Lower leg skin (tissue), 4 donors: Measurements from ENCODE around the gene RBM17. TPM values are rescaled to one million over a fixed set of nuclear protein-coding genes. Genes with fewer than 3 reads are reported as not detected.

ENCODE experiments used
- DNase-seq, 2 donors: peaks; one replicate each; pipeline ENCODE4 v3.0.0-alpha.2; 2019; ENCODE audit warnings: low spot score in 2 of 2
- H3K4me3 ChIP-seq: fragments of 200-600 bp; sonication (generic); 2 replicates; pipeline ENCODE4 v1.5.1; 2017; ENCODE audit warnings: mild to moderate bottlenecking, low read depth; ENCODE audit not compliant: poor library complexity, severe bottlenecking
- POLR2A ChIP-seq, 2 donors: fragments of 450-650 bp; IDR thresholded peaks; one replicate each; pipeline ENCODE4 v1.6.1; 2016 to 2017; ENCODE audit warnings: antibody characterized with exemption in 2 of 2, mild to moderate bottlenecking in 1 of 2, moderate library complexity in 1 of 2
- WGBS, 2 donors: methylation state at CpG; one replicate each; pipeline ENCODE4 v1.1.5; 2018; 5-methylcytosine and 5-hydroxymethylcytosine counted together
- intact Hi-C: fragments of 100-400 bp; cut with DNase I; formaldehyde crosslinking; loops from one replicate; pipeline ENCODE4 v1.15.0; 2023; ENCODE audit warnings: low total_unique reads
- total RNA-seq, 4 donors: library from RNA; depleted of rRNA; stranded (reverse); fragments of >200 nt; gene quantifications; one replicate each; pipeline ENCODE4 v1.1.0, GENCODE V29; 2016
- TF ChIP-seq, protein P1 (sequence below), 3 donors: fragments of 450-650 bp; IDR thresholded peaks; one replicate each; pipeline ENCODE4 v1.5.1; 2016; ENCODE audit warnings: antibody characterized with exemption in 3 of 3, mild to moderate bottlenecking in 3 of 3, moderate library complexity in 2 of 3

RBM17 gene
- total RNA-seq, 4 donors from 2014 or later, result 38.8 to 63.6 (median 40.4) TPM

DNA sequence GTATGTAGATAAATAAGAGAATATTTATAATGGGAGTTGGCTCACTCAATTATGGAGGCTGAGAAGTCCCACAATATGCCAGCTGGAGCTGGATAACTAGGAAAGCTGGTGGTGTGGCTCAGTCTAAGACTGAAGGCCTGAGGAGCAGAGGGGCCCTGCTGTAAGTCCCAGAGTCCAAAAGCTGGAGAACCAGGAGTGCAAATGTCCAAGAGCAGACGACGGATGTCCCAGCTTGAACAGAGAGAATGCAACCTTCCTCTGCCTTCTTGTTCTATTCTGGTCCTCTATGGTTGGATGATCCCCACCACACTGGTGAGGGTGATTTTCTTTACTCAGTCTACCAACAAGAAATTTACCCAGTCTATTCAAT is 39.8 kb upstream of the RBM17 start:
- TF ChIP-seq POLR2A (IDR thresholded peaks at IDR 0.05), result no peak
- TF ChIP-seq, protein P1, sequence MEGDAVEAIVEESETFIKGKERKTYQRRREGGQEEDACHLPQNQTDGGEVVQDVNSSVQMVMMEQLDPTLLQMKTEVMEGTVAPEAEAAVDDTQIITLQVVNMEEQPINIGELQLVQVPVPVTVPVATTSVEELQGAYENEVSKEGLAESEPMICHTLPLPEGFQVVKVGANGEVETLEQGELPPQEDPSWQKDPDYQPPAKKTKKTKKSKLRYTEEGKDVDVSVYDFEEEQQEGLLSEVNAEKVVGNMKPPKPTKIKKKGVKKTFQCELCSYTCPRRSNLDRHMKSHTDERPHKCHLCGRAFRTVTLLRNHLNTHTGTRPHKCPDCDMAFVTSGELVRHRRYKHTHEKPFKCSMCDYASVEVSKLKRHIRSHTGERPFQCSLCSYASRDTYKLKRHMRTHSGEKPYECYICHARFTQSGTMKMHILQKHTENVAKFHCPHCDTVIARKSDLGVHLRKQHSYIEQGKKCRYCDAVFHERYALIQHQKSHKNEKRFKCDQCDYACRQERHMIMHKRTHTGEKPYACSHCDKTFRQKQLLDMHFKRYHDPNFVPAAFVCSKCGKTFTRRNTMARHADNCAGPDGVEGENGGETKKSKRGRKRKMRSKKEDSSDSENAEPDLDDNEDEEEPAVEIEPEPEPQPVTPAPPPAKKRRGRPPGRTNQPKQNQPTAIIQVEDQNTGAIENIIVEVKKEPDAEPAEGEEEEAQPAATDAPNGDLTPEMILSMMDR (IDR thresholded peaks at IDR 0.05), result no peak
- H3K4me3 ChIP-seq, result no peak overlapping the region
- intact Hi-C loops, result no loop called here
- DNase-seq, result no peak
- 89 to 96% methylated on average over 2 of the region's 2 CpGs for WGBS, 2 donors

DNA sequence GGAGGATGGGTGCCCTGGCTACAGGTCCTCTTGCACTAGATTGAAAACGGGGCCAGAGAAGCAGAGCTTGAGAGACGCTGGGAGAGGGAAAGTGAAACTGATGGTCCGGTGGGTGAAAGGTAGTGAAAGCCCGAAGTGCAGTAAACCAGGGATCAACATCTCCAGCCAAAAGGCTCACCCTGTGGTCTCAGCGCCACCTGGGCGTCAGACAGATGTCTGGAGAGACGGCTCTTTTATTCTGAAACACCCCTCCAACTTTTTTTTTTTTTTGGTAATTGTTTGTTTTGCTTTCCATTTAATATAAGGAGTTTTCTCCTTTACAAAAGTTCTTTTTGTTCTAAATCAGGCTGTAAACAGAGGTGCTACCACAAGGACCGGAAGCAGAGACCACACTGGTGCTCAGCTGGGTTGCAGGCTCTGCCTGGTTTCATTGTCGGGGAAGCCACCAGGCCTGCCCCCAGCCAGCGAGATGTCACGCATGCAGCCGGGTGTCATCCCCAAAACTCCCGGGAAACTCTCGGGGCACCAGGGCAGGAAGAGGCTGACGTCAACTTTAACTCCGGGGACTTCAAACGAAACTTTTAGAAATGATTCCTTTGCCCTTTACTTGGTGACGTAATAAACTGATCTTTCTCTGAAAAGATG is 37.9 kb upstream of the RBM17 start:
- intact Hi-C loops, result no loop called here
- 21 to 27% methylated on average over 18 of the region's 18 CpGs for WGBS, 2 donors
- TF ChIP-seq POLR2A (IDR thresholded peaks at IDR 0.05), result no peak
- TF ChIP-seq, protein P1 (IDR thresholded peaks at IDR 0.05), result no peak
- H3K4me3 ChIP-seq, result no peak overlapping the region
- peak; percentile 58 to 90 for DNase-seq

DNA sequence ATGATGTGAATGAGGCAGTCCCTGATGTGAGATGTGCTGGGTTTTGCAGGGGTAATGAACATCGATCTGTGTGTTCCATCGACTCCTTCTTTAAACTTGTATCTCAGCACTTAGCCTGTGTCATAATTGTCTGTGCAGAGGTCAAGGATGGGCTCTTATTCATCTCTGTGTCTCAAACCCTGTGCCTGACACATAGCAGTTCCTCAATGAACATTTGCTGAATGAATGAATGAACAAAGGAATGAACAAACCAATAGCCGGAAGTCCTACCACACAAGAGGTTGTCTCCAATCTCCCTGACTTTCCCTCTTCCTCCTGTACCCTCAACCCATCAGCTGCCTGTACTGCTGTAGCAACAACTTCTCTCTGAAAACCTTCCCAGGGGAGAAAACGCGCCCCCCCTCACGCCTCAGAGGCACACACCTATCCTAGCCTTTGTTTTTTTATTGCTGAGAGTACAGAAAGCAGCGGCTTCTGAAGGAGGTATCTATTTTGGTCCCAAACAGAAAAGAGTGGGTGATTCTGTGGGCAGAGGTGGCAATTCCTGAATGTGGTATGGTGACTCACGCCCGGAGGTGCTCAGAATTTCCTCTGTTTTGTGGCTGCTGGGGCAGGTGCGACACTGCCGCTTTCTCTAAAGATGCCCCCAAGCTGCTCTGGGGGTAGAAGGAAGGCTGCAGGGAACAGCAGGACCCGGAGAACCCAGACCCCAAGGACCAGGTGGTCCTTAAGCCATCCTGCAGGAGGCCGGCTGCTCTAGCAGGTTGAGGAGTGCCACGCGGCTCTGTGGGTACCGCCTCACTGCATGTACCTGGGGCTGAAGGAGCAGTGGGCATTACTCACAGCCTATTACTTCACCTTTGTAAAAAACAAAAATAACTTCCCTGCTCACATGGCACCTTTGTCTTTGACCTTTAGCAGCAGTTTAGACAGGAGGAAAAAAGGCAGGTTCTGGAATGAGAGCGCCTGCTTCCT is 36.3 kb upstream of the RBM17 start:
- TF ChIP-seq, protein P1 (IDR thresholded peaks at IDR 0.05), result no peak
- no peak for TF ChIP-seq POLR2A (IDR thresholded peaks at IDR 0.05)
- H3K4me3 ChIP-seq, result no peak overlapping the region
- WGBS, 2 donors, result 70 to 74% methylated on average over 17 of the region's 17 CpGs
- peak; percentile 14 to 80 for DNase-seq
- intact Hi-C loops, result no loop called here

DNA sequence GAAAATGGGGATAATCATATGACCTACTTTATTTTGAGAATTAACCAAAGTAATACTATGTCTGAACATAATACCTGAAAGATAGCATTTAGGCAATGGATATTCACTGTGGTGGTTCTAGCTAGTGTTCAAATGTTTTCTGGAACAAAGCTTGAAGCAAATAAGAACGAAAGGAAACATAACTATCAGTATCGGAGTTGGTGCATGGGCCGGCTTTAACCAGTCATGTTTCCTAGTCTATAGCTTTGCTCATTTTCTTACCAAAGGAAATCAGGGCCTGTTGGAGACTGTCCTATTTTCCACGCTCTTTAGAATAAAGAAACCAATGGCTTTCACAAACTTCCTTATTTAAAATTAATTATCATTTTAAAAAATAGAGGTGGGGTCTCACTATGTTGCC is 35.5 kb upstream of the RBM17 start:
- intact Hi-C loops, result no loop called here
- WGBS, 2 donors, result 76 to 83% methylated on average over 4 of the region's 4 CpGs
- DNase-seq, result no peak
- no peak overlapping the region for H3K4me3 ChIP-seq
- no peak for TF ChIP-seq POLR2A (IDR thresholded peaks at IDR 0.05)
- TF ChIP-seq, protein P1 (IDR thresholded peaks at IDR 0.05), result no peak

DNA sequence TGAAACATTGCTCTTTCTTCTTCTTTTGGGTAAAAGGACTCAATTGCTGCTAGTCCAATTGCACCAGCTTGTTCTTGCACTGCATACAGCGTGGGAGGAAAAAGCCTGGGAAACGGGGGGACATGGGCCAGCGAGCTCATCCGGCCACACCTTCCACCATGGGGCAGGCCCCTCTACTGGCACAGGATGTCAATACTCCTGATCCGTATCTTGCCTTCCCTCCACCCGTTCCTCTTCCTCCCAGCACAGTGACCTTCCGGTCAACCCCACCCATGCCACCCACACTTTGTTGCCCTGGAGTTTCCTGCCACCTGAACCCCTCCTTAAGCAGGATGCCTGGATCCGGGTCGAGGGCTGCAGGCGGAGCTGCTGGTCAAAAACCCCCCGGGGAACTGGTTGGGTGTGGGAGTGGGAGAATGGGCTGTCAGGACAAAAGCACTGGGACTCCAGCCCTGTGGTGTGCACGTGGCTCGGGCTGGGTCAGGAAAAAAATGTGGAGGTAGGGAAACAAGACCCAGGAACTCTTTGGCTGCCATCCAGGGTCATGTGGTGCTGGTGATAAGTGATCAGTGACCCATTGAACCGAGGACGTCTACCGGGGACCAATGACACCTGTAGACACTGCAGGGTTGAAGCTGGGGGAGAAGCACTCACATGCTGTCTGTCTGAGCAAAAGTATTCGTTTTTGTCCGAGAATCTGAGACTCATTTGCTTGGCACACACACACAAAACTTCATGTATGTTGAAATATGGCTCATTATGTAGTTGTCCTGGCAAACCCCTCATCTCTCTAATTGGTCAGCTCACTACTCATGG is 34.8 kb upstream of the RBM17 start:
- peak; percentile 28 to 86 for DNase-seq
- no peak overlapping the region for H3K4me3 ChIP-seq
- WGBS, 2 donors, result 56 to 61% methylated on average over 18 of the region's 18 CpGs
- intact Hi-C loops, result no loop called here
- no peak for TF ChIP-seq POLR2A (IDR thresholded peaks at IDR 0.05)
- TF ChIP-seq, protein P1 (IDR thresholded peaks at IDR 0.05), result no peak
